CMK (cell line): ENCODE data around the gene BEAN1.

ENCODE experiments used
- DNase-seq: peaks from one replicate; pipeline ENCODE4 v3.0.0-alpha.2; 2010; ENCODE audit warnings: low read depth

The BEAN1 gene

GRCh38 chr16:66419527-66419926 lies 7.6 kb upstream of the BEAN1 start:
- no peak for DNase-seq

- no peak for DNase-seq
Observed at GRCh38 chr16:66420396-66420795, 6.7 kb upstream of the BEAN1 start.

- DNase-seq: no peak
Observed at GRCh38 chr16:66421891-66422290, 5.2 kb upstream of the BEAN1 start.

GRCh38 chr16:66422366-66422765 lies 4.7 kb upstream of the BEAN1 start:
- DNase-seq: no peak

- no peak for DNase-seq
Observed at GRCh38 chr16:66423177-66423576, 3.9 kb upstream of the BEAN1 start.

GRCh38 chr16:66425651-66426050 lies 1.4 kb upstream of the BEAN1 start:
- no peak for DNase-seq

- DNase-seq: no peak
Observed at GRCh38 chr16:66426112-66427035, 721 bp upstream of the BEAN1 start.

- no peak for DNase-seq
Observed at GRCh38 chr16:66427871-66428681, 981 bp downstream of the BEAN1 start.

- DNase-seq: no peak
Observed at GRCh38 chr16:66428682-66429251, 1.7 kb downstream of the BEAN1 start.

GRCh38 chr16:66429290-66429962 lies 2.3 kb downstream of the BEAN1 start:
- no peak for DNase-seq

- no peak for DNase-seq
Observed at GRCh38 chr16:66430214-66430613, 3.1 kb downstream of the BEAN1 start.

- DNase-seq: no peak
Observed at GRCh38 chr16:66431760-66432159, 4.7 kb downstream of the BEAN1 start.

GRCh38 chr16:66432429-66432828 lies 5.3 kb downstream of the BEAN1 start:
- no peak for DNase-seq

GRCh38 chr16:66434619-66435430 lies 7.7 kb downstream of the BEAN1 start:
- DNase-seq: no peak

- DNase-seq: no peak
Observed at GRCh38 chr16:66435896-66436295, 8.8 kb downstream of the BEAN1 start.

- no peak for DNase-seq
Observed at GRCh38 chr16:66437391-66437945, 10.4 kb downstream of the BEAN1 start.

GRCh38 chr16:66438536-66438935 lies 11.4 kb downstream of the BEAN1 start:
- DNase-seq: no peak

- no peak for DNase-seq
Observed at GRCh38 chr16:66439051-66439730, 12.1 kb downstream of the BEAN1 start.

- no peak for DNase-seq
Observed at GRCh38 chr16:66440271-66440802, 13.2 kb downstream of the BEAN1 start.

- DNase-seq: no peak
Observed at GRCh38 chr16:66440970-66441369, 13.9 kb downstream of the BEAN1 start.
